Measurements from ENCODE around the gene ONECUT1. TPM values are rescaled to one million over a fixed set of nuclear protein-coding genes. Genes with fewer than 3 reads are reported as not detected.

ONECUT1 gene
- total RNA-seq, 2 donors from 2014 or later: not detected

DNA sequence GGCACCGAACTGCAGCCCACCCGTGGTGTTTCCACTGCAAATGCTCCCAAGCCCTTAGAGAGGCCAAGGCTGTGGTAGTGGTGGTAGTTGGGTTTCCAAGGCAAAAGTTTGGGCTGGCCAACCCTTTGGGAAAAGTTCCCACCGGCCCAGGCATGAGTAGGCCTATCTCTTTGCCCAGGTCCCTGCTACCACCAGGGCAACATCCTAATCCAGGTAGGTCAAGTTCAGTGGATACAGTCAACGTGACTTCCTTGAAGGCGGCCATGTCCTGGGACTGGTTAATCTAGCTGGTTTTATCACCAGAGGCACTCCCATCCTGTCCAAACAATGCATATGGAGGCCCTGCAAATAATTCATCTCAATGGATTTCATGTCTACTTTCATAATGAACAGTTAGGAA, 1.6 kb upstream of the ONECUT1 start:
- Mint-ChIP-seq H3K4me3 (peak overlapping the region in 1 of 2 donors; percentile 29), H3K27ac (no peak overlapping the region), H3K36me3 (ENCODE audit: insufficient read depth in 2 of 2) (no peaks in the 10 kb centered on the region), H3K4me1 (ENCODE audit: low read depth) (peaks cover 28% of the 10 kb centered on the region), H3K27me3 (ENCODE audit: low read depth) (peaks cover 89% of the 10 kb centered on the region), H3K9me3 (no peaks in the 10 kb centered on the region)
- DNase-seq (no peak), ATAC-seq (replicated peaks in 1 of 2) (no peak)

DNA sequence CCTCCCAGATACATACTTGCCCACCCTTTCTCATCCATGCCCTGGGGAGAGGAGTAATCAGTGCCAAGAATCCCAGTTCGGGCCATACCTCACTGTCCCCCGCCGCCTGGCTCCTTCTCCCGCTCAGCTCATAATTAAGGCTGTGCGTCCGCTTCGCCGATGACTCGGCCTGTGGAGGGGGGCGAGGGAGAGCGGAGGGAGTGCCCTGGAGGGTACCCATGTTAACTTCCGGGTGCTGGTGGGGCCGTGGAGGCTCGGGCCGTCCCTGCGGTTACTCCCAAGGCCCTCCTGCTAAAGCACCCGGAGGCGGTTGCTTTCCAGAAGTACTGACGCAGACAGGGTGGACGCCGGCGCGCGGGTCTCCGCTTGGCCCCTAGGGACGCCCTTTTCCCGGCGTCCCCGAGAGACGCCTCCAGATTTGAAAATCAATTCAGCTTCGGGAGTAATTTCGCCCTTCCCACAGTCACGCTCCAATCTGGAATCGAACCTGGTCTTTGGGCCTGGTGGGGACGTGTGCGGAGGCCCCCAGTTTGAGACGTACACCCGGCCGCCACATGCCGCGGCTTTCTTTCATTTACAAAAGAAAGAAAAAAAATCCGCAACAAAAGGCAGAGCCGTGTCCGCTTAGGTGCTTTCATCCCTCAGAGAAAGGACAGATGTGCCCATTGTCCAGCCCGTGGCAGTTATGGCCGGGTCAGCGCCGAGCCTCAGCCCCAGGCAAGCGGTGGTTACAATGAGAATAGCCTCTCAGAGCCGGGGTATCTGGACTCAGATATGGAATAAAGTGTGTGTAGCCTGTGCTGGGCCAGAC, 1.0 kb upstream of the ONECUT1 start:
- Mint-ChIP-seq H3K36me3 (ENCODE audit: insufficient read depth in 2 of 2) (no peaks in the 10 kb centered on the region), H3K4me1 (ENCODE audit: low read depth) (peaks cover 26% of the 10 kb centered on the region), H3K27ac (no peak overlapping the region), H3K9me3 (no peaks in the 10 kb centered on the region), H3K4me3 (peak overlapping the region; percentile 65 to 74), H3K27me3 (ENCODE audit: low read depth) (peaks cover 89% of the 10 kb centered on the region)
- no peak for DNase-seq
- ATAC-seq (replicated peaks in 1 of 2): peak in 1 of 2 donors; percentile 25

DNA sequence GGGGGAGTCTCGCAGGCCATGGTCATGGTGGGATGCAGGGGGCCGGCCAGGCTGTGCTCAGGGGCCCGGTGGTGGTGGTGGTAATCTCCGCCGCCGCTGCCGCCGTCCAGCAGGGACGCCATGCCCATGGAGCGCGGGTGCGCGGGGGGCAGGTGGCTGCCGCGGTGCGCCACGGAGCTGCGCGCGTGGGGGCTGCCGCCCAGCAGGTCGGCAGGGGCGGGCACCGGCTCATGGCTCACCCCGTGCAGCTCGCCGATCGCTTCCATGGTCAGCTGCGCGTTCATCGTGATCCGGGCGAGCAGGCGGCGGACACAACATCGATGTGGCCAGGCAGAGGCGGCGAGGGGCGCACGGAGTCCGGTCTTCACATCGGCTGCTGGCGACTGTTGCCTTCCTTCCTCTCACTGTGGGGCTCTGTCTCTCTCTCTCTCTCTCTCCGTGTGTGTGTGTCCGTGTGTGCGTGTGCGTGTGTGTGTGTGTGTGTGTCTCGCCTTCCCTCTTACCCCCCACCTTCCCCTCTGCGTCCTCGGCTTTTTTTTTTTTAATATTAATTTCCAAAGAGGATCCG, 451 bp downstream of the ONECUT1 start:
- ATAC-seq (replicated peaks in 1 of 2): peak; percentile 40 to 44

DNA sequence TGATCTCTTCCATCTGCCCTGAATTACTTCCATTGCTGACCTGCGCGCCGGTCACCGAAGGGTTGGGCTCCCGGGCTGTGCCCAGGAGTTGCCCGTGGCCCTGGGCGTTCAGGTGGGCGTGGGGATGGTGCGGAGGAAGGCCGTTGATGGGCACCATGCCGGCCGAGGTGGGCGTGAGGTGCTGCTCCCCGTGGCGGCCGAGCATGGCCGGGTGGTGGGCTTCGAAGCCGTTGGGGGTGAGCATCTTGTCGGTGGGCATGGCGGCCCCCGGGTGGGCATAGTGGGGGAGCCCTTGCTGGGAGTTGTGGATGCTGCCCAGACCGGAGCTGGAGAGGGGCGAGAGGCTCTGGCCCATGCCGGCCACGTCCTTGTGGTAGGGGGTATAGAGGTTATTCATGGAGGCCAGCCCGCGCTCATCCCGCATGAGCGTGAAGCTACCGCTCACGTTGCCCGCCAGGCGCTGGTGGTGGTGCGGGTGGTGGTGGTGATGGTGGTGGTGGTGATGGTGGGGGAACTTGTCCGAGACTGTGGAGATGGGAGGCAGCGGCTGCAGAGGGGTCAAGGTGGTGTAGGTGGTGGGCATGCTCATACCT, 1.0 kb downstream of the ONECUT1 start:
- Mint-ChIP-seq H3K4me1 (ENCODE audit: low read depth) (peaks cover 26% of the 10 kb centered on the region), H3K4me3 (peak overlapping the region; percentile 11 to 71), H3K27me3 (ENCODE audit: low read depth) (peaks cover 89% of the 10 kb centered on the region), H3K27ac (no peak overlapping the region), H3K36me3 (ENCODE audit: insufficient read depth in 2 of 2) (no peaks in the 10 kb centered on the region), H3K9me3 (no peaks in the 10 kb centered on the region)
- no peak for ATAC-seq (replicated peaks in 1 of 2)
- DNase-seq: no peak

More for the DNA sequence above, 451 bp downstream of the ONECUT1 start:
- peaks cover 89% of the 10 kb centered on the region for H3K27me3 Mint-ChIP-seq (ENCODE audit: low read depth)
- H3K9me3 Mint-ChIP-seq: no peaks in the 10 kb centered on the region
- DNase-seq: no peak
- H3K4me1 Mint-ChIP-seq (ENCODE audit: low read depth): peaks cover 26% of the 10 kb centered on the region
- H3K36me3 Mint-ChIP-seq (ENCODE audit: insufficient read depth in 2 of 2): no peaks in the 10 kb centered on the region
- H3K4me3 Mint-ChIP-seq: peak overlapping the region; percentile 65 to 71
- H3K27ac Mint-ChIP-seq: no peak overlapping the region

DNA sequence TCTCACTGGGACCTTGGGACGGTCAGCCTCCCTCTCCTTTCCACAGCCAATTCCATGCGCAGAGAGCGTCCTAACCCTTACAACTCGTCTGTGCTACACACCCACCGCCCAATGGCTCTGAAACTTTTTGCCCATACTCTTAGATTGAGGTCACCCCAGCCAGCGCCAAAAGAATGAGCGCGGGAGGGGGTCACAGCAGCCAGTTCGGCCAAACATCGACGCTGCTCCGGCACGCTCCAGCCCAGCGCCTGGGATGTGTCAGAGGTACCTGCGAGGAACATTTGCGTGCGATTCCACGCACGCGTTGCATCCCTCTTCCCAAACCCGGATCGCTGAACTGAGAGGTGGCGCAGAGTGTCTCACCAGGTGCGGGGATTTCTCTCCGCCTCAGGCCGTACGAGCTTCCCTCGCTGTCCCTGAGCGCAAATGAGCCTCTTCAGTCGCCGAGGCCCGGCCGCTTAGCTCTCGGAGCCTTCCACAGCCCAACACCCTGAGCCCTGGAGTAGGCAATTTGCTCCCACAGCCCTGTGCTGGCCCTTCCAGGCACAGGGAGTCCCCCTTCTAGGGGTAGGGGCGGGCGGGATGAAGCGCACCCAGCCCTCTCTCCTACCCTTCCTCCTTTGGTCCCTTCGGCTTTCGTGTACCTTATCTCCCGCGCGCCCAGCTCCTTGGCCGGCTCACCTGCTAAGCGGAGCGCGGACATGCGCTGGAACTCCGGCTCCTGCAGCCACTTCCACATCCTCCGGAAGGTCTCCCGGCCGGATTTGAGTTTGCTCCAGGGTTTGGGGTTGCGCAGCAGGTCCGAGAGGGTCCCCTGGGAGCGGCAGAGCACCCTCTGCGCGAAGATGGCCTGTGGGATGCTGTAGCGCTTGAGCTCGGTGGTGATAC, 1.8 kb downstream of the ONECUT1 start:
- H3K27ac Mint-ChIP-seq: no peak overlapping the region
- DNase-seq (no peak), ATAC-seq (replicated peaks in 1 of 2) (no peak)
- H3K36me3 Mint-ChIP-seq (ENCODE audit: insufficient read depth in 2 of 2): no peaks in the 10 kb centered on the region
- peak overlapping the region; percentile 11 to 71 for H3K4me3 Mint-ChIP-seq
- no peaks in the 10 kb centered on the region for H3K9me3 Mint-ChIP-seq
- H3K4me1 Mint-ChIP-seq (ENCODE audit: low read depth): peaks cover 26% of the 10 kb centered on the region
- H3K27me3 Mint-ChIP-seq (ENCODE audit: low read depth): peaks cover 89% of the 10 kb centered on the region

DNA sequence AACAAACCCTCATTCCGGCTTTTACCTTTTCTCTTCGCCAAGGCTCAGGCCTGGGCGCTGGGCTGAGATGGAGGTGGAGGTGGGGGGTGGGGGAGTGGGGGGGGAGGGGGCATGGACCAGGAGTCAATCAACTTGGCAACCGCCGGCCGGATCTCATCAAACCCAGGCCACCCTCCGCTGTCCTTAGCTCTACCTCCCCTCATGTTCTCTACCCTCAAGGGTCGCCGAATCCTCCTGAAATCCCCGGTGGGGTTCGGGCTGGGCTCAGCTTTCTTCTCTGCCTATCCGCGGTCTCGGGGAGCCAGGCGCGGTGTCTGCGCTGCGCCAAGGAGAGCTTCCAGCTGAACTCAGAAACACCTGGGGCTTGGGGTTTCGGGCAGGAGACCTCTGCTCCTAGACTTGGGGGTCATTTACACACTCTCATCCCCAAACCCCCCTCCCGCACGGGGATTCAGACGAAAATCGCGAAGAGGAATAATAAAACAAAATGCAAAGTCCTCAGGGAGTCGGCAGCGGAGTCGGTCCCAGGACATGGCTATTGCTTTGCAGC, 2.5 kb downstream of the ONECUT1 start:
- H3K27ac Mint-ChIP-seq: no peak overlapping the region
- ATAC-seq (replicated peaks in 1 of 2): no peak

DNA sequence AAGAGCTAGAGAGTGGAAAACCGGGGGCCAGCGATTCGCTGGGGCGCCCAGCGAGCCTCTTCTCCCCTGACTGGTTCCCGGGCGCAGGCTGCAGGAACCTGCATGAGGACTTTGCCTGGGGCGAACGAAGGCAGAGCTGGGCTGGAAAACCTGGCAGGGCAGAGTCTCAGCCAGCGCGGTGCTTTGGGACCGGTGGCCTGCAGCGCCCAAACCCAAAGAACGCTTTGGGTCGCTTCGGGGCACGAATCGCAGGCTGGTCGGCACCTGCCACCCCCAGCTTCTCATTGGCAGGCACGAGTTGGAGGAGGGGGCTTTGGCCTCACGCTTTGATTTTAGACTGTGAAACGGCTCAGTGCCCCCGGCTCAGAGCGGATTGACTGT, 3.0 kb downstream of the ONECUT1 start:
- no peak for DNase-seq
- no peak overlapping the region for H3K27ac Mint-ChIP-seq
- H3K36me3 Mint-ChIP-seq (ENCODE audit: insufficient read depth in 2 of 2): no peaks in the 10 kb centered on the region
- H3K4me3 Mint-ChIP-seq: no peak overlapping the region
- peaks cover 26% of the 10 kb centered on the region for H3K4me1 Mint-ChIP-seq (ENCODE audit: low read depth)
- no peaks in the 10 kb centered on the region for H3K9me3 Mint-ChIP-seq
- peaks cover 88% of the 10 kb centered on the region for H3K27me3 Mint-ChIP-seq (ENCODE audit: low read depth)
- ATAC-seq (replicated peaks in 1 of 2): no peak

More for the DNA sequence above, 2.5 kb downstream of the ONECUT1 start:
- H3K9me3 Mint-ChIP-seq: no peaks in the 10 kb centered on the region
- peaks cover 89% of the 10 kb centered on the region for H3K27me3 Mint-ChIP-seq (ENCODE audit: low read depth)
- DNase-seq: no peak
- H3K36me3 Mint-ChIP-seq (ENCODE audit: insufficient read depth in 2 of 2): no peaks in the 10 kb centered on the region
- peaks cover 26% of the 10 kb centered on the region for H3K4me1 Mint-ChIP-seq (ENCODE audit: low read depth)
- peak overlapping the region; percentile 47 to 58 for H3K4me3 Mint-ChIP-seq

DNA sequence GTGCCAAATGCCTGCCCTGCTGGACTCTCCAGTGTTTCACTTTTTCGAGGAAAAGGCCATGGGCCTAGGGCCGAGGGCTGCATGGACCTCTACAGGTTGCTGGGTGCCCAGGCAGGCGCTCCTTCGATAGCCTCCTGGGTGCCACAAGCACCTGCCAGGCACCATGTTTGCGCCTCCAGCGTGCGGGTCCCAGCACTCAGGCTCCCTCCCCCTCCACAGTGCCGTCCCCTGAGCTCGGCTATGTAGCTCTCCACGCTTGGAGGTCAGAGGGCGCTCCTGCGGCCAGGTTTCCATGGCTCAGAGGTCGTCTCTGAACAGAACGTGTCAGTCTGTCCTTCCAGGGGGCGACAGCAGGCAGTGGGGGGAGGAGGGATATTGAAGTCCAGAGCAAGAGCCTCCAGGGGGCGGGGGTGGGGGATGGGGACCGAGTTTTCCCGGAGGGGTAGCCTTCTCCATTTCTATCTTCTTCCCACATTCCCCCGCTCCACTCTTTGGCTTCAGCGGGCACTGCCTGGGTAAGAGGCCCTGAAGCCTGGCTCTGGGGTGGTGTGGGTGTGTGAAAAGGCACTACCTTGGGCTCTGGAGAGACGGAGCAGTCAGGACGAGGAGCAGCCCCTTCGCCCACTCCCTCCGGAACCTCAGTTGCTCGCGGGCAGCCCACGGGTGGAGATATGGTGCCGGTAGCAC, 3.6 kb downstream of the ONECUT1 start:
- Mint-ChIP-seq H3K27me3 (ENCODE audit: low read depth) (peaks cover 88% of the 10 kb centered on the region), H3K4me1 (ENCODE audit: low read depth) (peaks cover 26% of the 10 kb centered on the region), H3K9me3 (no peaks in the 10 kb centered on the region), H3K36me3 (ENCODE audit: insufficient read depth in 2 of 2) (no peaks in the 10 kb centered on the region), H3K27ac (no peak overlapping the region), H3K4me3 (no peak overlapping the region)
- no peak for DNase-seq
- no peak for ATAC-seq (replicated peaks in 1 of 2)

- no peak for DNase-seq
- H3K27me3 Mint-ChIP-seq (ENCODE audit: low read depth): peaks cover 88% of the 10 kb centered on the region
- no peaks in the 10 kb centered on the region for H3K36me3 Mint-ChIP-seq (ENCODE audit: insufficient read depth in 2 of 2)
- no peak overlapping the region for H3K4me3 Mint-ChIP-seq
- no peak for ATAC-seq (replicated peaks in 1 of 2)
- no peaks in the 10 kb centered on the region for H3K9me3 Mint-ChIP-seq
- no peak overlapping the region for H3K27ac Mint-ChIP-seq
- peaks cover 28% of the 10 kb centered on the region for H3K4me1 Mint-ChIP-seq (ENCODE audit: low read depth)
Observed at GRCh38 chr15:52785672-52786406, 4.3 kb downstream of the ONECUT1 start.

DNA sequence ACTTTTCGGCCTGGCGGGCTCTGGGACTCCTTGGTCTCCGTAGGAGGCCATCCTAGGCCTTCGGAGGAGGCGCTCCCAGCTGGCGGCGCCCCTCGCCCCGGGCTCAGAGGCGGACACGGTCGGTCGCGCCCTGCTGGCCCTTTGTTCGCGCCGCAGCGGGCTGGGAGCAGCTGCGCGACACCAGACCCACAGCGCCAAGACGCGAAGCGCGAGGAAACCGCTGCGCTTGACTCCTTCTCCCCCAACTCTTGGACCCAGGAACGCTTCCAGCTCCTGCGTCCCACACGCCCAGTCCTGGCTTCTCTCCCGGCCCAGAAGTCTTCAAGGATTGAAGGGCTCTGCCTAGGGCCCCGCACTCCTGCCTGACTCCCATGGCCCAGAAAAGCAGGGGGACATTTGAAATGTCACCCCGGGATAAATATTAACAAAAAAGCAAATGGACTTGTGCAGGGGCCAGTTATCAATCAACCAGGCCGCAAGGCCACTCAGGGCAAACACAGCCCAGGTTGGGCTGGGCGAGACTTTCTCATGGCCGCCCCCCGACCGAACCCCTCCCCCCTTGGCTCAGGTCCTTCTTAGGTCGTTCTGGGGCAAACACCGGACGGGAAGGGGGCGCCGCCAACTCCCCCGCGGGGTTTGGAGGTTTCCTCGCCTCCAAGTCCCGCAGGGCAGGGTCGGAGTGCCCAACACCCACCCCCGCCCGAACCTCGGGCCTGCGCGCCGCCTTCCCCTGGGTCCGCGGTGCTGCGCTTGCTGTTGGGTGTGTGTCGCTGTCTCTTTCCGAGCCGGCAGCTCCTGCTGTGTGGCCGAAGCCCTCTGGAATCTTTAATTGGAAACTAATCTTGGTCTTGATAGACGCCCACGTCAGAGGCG, 5.1 kb downstream of the ONECUT1 start:
- no peak for DNase-seq
- H3K27ac Mint-ChIP-seq: no peak overlapping the region
- no peaks in the 10 kb centered on the region for H3K9me3 Mint-ChIP-seq
- H3K36me3 Mint-ChIP-seq (ENCODE audit: insufficient read depth in 2 of 2): no peaks in the 10 kb centered on the region
- no peak for ATAC-seq (replicated peaks in 1 of 2)
- peaks cover 36% of the 10 kb centered on the region for H3K4me1 Mint-ChIP-seq (ENCODE audit: low read depth)
- peaks cover 94% of the 10 kb centered on the region for H3K27me3 Mint-ChIP-seq (ENCODE audit: low read depth)
- no peak overlapping the region for H3K4me3 Mint-ChIP-seq

All from activated T-cell treated with anti-CD3 and anti-CD28 coated beads, Interleukin-2, amount 50 U/mL, for 72 hours (primary cell).